Measurements from ENCODE around the gene SRRM4.

The SRRM4 gene

GRCh38 chr12:119079530-119079929, 98.2 kb downstream of the SRRM4 start:
- H3K4me3 ChIP-seq (ENCODE audit: low read depth, low read length): no peak overlapping the region
- no peaks in the 10 kb centered on the region for H3K79me2 ChIP-seq
- no peaks in the 10 kb centered on the region for H3K36me3 ChIP-seq (ENCODE audit: control insufficient read depth, insufficient read depth, low read length)
- no peak overlapping the region for H2AFZ ChIP-seq
- H3K27me3 ChIP-seq (ENCODE audit: control insufficient read depth, insufficient read depth, low read length): no peaks in the 10 kb centered on the region
- no peaks in the 10 kb centered on the region for H3K9me3 ChIP-seq (ENCODE audit: control insufficient read depth, low read length)
- no peak overlapping the region for H3K9ac ChIP-seq
- no peak for TF ChIP-seq CTCF (IDR thresholded peaks at IDR 0.05)
- no peak overlapping the region for H3K4me2 ChIP-seq (ENCODE audit: low read length)
- no peak overlapping the region for H3K27ac ChIP-seq
- no peaks in the 10 kb centered on the region for H3K4me1 ChIP-seq

GRCh38 chr12:119082016-119082415, 100.7 kb downstream of the SRRM4 start:
- Histone ChIP-seq H3K79me2 (no peaks in the 10 kb centered on the region), H3K4me1 (no peaks in the 10 kb centered on the region), H3K4me3 (ENCODE audit: low read depth, low read length) (no peak overlapping the region), H3K27me3 (ENCODE audit: control insufficient read depth, insufficient read depth, low read length) (no peaks in the 10 kb centered on the region), H2AFZ (no peak overlapping the region), H3K27ac (no peak overlapping the region), H3K9ac (no peak overlapping the region), H3K9me3 (ENCODE audit: control insufficient read depth, low read length) (no peaks in the 10 kb centered on the region), H3K4me2 (ENCODE audit: low read length) (no peak overlapping the region), H3K36me3 (ENCODE audit: control insufficient read depth, insufficient read depth, low read length) (no peaks in the 10 kb centered on the region)
- no peak for TF ChIP-seq CTCF (IDR thresholded peaks at IDR 0.05)

- H3K9ac ChIP-seq: no peak overlapping the region
- no peaks in the 10 kb centered on the region for H3K9me3 ChIP-seq (ENCODE audit: control insufficient read depth, low read length)
- no peak overlapping the region for H2AFZ ChIP-seq
- H3K27ac ChIP-seq: no peak overlapping the region
- H3K36me3 ChIP-seq (ENCODE audit: control insufficient read depth, insufficient read depth, low read length): no peaks in the 10 kb centered on the region
- TF ChIP-seq CTCF (IDR thresholded peaks at IDR 0.05): no peak
- H3K4me1 ChIP-seq: no peaks in the 10 kb centered on the region
- H3K79me2 ChIP-seq: no peaks in the 10 kb centered on the region
- no peaks in the 10 kb centered on the region for H3K27me3 ChIP-seq (ENCODE audit: control insufficient read depth, insufficient read depth, low read length)
- H3K4me3 ChIP-seq (ENCODE audit: low read depth, low read length): no peak overlapping the region
- H3K4me2 ChIP-seq (ENCODE audit: low read length): no peak overlapping the region
Measured at GRCh38 chr12:119082496-119082895, 101.2 kb downstream of the SRRM4 start.

- no peaks in the 10 kb centered on the region for H3K9me3 ChIP-seq (ENCODE audit: control insufficient read depth, low read length)
- H2AFZ ChIP-seq: no peak overlapping the region
- H3K4me2 ChIP-seq (ENCODE audit: low read length): no peak overlapping the region
- no peak overlapping the region for H3K4me3 ChIP-seq (ENCODE audit: low read depth, low read length)
- no peaks in the 10 kb centered on the region for H3K79me2 ChIP-seq
- no peaks in the 10 kb centered on the region for H3K27me3 ChIP-seq (ENCODE audit: control insufficient read depth, insufficient read depth, low read length)
- TF ChIP-seq CTCF (IDR thresholded peaks at IDR 0.05): no peak
- no peak overlapping the region for H3K9ac ChIP-seq
- no peak overlapping the region for H3K27ac ChIP-seq
- no peaks in the 10 kb centered on the region for H3K4me1 ChIP-seq
- H3K36me3 ChIP-seq (ENCODE audit: control insufficient read depth, insufficient read depth, low read length): no peaks in the 10 kb centered on the region
Measured at GRCh38 chr12:119088685-119089379, 107.5 kb downstream of the SRRM4 start.

GRCh38 chr12:119089380-119090013, 108.2 kb downstream of the SRRM4 start:
- H3K4me2 ChIP-seq (ENCODE audit: low read length): no peak overlapping the region
- H3K4me1 ChIP-seq: no peaks in the 10 kb centered on the region
- no peak for TF ChIP-seq CTCF (IDR thresholded peaks at IDR 0.05)
- no peaks in the 10 kb centered on the region for H3K36me3 ChIP-seq (ENCODE audit: control insufficient read depth, insufficient read depth, low read length)
- H3K4me3 ChIP-seq (ENCODE audit: low read depth, low read length): no peak overlapping the region
- H3K9me3 ChIP-seq (ENCODE audit: control insufficient read depth, low read length): no peaks in the 10 kb centered on the region
- no peaks in the 10 kb centered on the region for H3K79me2 ChIP-seq
- H2AFZ ChIP-seq: no peak overlapping the region
- no peaks in the 10 kb centered on the region for H3K27me3 ChIP-seq (ENCODE audit: control insufficient read depth, insufficient read depth, low read length)
- H3K27ac ChIP-seq: no peak overlapping the region
- no peak overlapping the region for H3K9ac ChIP-seq

Measured in parathyroid adenoma (tissue), 2 donors.